HFFc6 (cell line): ENCODE measurements around the gene PRKG1. TPM values are rescaled to one million over a fixed set of nuclear protein-coding genes. Genes with fewer than 3 reads are reported as not detected.
"Not testable (repeated sequence)": the region's sequence is repeated elsewhere in the genome, so short reads cannot be mapped to it uniquely, and the experiment has no call there.

Experiments used
- DNase-seq: peaks from one replicate; pipeline ENCODE4 v3.0.0-alpha.2; 2018
- H3K27ac Mint-ChIP-seq: 2 replicates; pipeline ENCODE4 v1.8.0; 2020; ENCODE audit warnings: mild to moderate bottlenecking, mixed read lengths
- H3K27me3 Mint-ChIP-seq: 2 replicates; pipeline ENCODE4 v1.8.0; 2021; ENCODE audit warnings: mild to moderate bottlenecking, moderate library complexity, mixed read lengths; ENCODE audit not compliant: insufficient read depth
- H3K36me3 Mint-ChIP-seq: 2 replicates; pipeline ENCODE4 v1.8.0; 2021; ENCODE audit warnings: low read depth, mixed read lengths
- H3K4me1 Mint-ChIP-seq: 2 replicates; pipeline ENCODE4 v1.8.0; 2020; ENCODE audit warnings: low read depth, mixed read lengths
- H3K4me3 Mint-ChIP-seq: 2 replicates; pipeline ENCODE4 v1.8.0; 2020; ENCODE audit warnings: mild to moderate bottlenecking, moderate library complexity, mixed read lengths
- H3K9me3 Mint-ChIP-seq: 2 replicates; pipeline ENCODE4 v1.8.0; 2020; ENCODE audit warnings: mild to moderate bottlenecking, mixed read lengths
- total RNA-seq, 6 experiments: library from RNA; stranded (reverse); fragmentation: NEBNext Ultra II Directional; extraction: Animal tissue kit (Norgen Biotek cat#: 25700); gene quantifications; 2 replicates in 1 of 6; 3 replicates in 5 of 6; pipeline ENCODE4 v1.2.3, GENCODE V29; 2021
- TF ChIP-seq, protein P1 (sequence below): fragments of 200-600 bp; sonication (generic); IDR thresholded peaks from 2 replicates; pipeline ENCODE4 v1.5.0; 2021; ENCODE audit warnings: antibody characterized with exemption, mild to moderate bottlenecking

The PRKG1 gene
- total RNA-seq, 6 experiments from 2014 or later: 9.3 to 10.1 (median 9.8) TPM

DNA sequence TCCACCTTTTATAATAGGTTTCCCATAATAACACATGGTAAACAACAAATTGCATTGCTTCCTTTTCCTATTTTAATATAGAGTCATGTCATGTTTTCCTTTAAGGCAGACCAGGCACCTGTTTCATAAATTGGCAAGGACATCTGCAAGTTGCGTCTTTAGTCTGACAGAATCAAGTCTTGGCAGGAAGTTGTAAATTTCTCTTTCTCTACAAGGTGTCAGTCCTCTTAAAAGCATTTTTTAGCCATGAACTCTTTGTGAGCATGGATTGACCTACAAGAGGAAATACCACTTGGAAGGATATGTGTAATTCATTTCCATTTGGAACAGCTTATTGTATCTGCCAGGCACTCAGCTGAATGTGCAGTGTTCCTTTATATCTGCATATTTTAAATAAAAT, 176.8 kb downstream of the PRKG1 start:
- Mint-ChIP-seq H3K9me3 (no peaks in the 10 kb centered on the region), H3K4me1 (peaks cover 6% of the 10 kb centered on the region; the same call in 1 of the 2 replicates), H3K27me3 (no peaks in the 10 kb centered on the region), H3K27ac (no peak overlapping the region), H3K4me3 (no peak overlapping the region), H3K36me3 (no peaks in the 10 kb centered on the region)
- TF ChIP-seq, protein P1, sequence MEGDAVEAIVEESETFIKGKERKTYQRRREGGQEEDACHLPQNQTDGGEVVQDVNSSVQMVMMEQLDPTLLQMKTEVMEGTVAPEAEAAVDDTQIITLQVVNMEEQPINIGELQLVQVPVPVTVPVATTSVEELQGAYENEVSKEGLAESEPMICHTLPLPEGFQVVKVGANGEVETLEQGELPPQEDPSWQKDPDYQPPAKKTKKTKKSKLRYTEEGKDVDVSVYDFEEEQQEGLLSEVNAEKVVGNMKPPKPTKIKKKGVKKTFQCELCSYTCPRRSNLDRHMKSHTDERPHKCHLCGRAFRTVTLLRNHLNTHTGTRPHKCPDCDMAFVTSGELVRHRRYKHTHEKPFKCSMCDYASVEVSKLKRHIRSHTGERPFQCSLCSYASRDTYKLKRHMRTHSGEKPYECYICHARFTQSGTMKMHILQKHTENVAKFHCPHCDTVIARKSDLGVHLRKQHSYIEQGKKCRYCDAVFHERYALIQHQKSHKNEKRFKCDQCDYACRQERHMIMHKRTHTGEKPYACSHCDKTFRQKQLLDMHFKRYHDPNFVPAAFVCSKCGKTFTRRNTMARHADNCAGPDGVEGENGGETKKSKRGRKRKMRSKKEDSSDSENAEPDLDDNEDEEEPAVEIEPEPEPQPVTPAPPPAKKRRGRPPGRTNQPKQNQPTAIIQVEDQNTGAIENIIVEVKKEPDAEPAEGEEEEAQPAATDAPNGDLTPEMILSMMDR: no peak
- no peak for DNase-seq

DNA sequence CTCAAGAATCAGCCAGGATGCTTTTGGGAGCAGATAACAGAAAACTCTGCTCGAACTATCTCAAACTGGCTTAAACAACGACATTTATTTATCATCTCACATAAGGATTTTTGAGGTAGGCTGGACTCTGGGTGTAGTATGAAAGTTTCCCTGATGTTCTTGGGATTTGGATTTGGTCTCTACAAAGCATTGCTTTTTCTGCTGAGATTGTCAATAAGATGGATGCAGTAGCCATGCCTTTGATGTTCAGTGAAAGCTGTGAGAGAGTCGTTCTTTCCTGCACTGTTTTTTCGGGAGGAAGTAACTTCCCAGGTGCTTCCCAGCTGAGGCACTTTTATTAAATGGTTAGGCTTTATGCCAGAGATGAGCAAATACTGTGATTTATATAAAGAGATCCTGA, 181.1 kb downstream of the PRKG1 start:
- Mint-ChIP-seq H3K4me3 (no peak overlapping the region), H3K27me3 (no peaks in the 10 kb centered on the region; the same call in 1 of the 2 replicates), H3K9me3 (no peaks in the 10 kb centered on the region), H3K36me3 (no peaks in the 10 kb centered on the region), H3K27ac (no peak overlapping the region), H3K4me1 (peaks cover 6% of the 10 kb centered on the region; the same call in 1 of the 2 replicates)
- TF ChIP-seq, protein P1: no peak
- DNase-seq: no peak

DNA sequence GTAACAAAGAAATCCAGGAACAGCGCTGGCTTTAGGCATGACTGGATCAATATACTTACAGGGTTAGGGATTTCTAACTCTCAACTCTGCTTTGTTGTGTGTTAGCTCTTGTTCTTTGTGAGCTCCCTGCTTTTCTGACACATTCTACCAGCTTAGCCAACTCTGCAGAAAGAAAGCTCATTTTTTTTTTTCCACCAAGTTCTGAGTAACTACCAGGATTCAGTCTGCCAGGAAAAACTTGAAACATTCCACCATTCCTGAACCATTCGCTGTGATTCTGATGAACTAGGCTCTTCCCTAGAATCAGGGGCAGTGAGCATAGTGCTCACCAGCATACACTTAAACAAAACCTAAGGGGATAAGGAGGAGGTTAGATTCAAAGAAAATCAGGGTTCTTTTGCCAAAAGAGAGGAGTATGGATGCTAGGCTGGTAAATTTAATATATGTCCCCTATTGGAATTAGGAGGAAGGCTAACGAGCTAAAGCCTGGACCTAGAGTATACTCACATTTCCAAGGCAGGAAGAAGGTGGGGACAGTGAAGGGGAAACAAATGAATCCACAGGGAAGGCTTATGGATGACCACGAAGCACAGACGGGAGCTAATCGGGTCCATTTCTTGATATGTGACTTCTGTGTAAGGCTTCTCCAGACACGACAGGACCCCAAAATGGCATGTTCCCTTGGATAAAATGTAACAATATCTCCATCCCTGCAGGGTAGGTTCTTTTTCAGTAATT, 183.4 kb downstream of the PRKG1 start:
- no peak overlapping the region for H3K4me3 Mint-ChIP-seq
- H3K27me3 Mint-ChIP-seq: no peaks in the 10 kb centered on the region; the same call in 1 of the 2 replicates
- DNase-seq: no peak
- no peaks in the 10 kb centered on the region for H3K4me1 Mint-ChIP-seq
- no peaks in the 10 kb centered on the region for H3K36me3 Mint-ChIP-seq
- H3K27ac Mint-ChIP-seq: no peak overlapping the region
- TF ChIP-seq, protein P1: no peak
- H3K9me3 Mint-ChIP-seq: no peaks in the 10 kb centered on the region

DNA sequence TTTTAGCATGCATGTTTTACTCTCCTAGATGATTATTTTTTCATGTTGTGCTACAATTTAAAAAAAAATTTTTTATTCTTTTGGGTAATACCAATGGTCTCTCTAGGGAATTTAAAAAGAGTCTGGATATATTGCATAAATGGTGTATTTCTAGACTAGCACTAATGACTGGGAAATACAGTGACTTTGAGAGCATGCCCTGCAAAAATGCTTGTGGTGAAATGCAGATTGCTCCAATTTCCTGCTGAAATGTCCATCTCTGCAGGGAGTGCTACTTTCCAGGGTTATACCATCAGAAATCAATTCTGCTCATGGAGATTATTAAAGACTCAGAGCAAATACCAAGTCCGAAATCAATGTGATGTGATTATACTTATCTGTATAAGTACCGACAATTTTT, 186.1 kb downstream of the PRKG1 start:
- no peaks in the 10 kb centered on the region for H3K9me3 Mint-ChIP-seq
- TF ChIP-seq, protein P1: no peak
- no peak overlapping the region for H3K4me3 Mint-ChIP-seq
- no peaks in the 10 kb centered on the region for H3K36me3 Mint-ChIP-seq
- no peak for DNase-seq
- H3K27ac Mint-ChIP-seq: no peak overlapping the region
- no peaks in the 10 kb centered on the region; the same call in 1 of the 2 replicates for H3K27me3 Mint-ChIP-seq
- no peaks in the 10 kb centered on the region for H3K4me1 Mint-ChIP-seq

DNA sequence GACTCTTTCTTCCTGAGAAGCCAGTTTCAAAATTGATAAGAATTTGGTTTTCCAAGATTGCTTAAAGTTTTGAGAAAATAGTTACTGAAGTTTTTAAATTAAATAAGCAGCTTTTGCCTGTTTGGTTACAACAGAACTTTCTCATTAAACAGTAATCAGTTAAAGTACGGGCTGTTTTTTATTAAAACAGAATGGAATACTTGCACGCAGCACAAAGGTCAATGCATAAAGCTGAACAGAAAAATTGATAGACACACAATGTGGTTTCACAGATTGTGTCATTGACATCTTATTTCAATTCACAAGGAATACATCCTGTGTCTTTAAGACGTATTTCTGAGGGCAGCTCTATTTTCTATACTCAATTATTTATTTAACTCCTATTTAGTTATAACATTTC, 192.2 kb downstream of the PRKG1 start:
- H3K4me1 Mint-ChIP-seq: peaks cover 20% of the 10 kb centered on the region
- H3K27me3 Mint-ChIP-seq: peaks cover 2% of the 10 kb centered on the region
- no peak for DNase-seq
- H3K9me3 Mint-ChIP-seq: no peaks in the 10 kb centered on the region
- no peak overlapping the region for H3K27ac Mint-ChIP-seq
- no peaks in the 10 kb centered on the region for H3K36me3 Mint-ChIP-seq
- TF ChIP-seq, protein P1: no peak
- H3K4me3 Mint-ChIP-seq: no peak overlapping the region

DNA sequence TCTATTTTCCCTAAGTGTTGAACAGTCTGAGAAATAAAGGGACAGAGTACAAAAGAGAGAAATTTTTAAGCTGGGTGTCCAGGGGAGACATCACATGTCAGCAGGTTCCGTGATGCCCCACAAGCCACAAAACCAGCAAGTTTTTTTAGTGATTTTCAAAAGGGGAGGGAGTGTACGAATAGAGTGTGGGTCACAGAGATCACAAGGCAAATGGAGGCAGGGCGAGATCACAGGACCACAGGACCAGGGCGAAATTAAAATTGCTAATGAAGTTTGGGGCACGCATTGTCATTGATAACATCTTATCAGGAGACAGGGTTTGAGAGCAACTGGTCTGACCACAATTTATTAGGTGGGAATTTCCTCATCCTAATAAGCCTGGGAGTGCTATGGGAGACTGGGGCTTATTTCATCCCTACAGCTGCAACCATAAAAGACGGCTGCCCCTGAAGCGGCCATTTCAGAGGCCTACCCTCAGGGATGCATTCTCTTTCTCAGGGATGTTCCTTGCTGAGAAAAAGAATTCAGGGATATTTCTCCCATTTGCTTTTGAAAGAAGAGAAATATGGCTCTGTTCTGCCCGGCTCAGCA, 193.8 kb downstream of the PRKG1 start:
- not testable (repeated sequence) for H3K9me3 Mint-ChIP-seq, H3K4me3 Mint-ChIP-seq, H3K27me3 Mint-ChIP-seq, H3K27ac Mint-ChIP-seq, H3K36me3 Mint-ChIP-seq, DNase-seq
- peaks cover 20% of the 10 kb centered on the region for H3K4me1 Mint-ChIP-seq
